ENCODE results near the gene DDX46. TPM values are rescaled to one million over a fixed set of nuclear protein-coding genes. Genes with fewer than 3 reads are reported as not detected.

The DDX46 gene, protein sequence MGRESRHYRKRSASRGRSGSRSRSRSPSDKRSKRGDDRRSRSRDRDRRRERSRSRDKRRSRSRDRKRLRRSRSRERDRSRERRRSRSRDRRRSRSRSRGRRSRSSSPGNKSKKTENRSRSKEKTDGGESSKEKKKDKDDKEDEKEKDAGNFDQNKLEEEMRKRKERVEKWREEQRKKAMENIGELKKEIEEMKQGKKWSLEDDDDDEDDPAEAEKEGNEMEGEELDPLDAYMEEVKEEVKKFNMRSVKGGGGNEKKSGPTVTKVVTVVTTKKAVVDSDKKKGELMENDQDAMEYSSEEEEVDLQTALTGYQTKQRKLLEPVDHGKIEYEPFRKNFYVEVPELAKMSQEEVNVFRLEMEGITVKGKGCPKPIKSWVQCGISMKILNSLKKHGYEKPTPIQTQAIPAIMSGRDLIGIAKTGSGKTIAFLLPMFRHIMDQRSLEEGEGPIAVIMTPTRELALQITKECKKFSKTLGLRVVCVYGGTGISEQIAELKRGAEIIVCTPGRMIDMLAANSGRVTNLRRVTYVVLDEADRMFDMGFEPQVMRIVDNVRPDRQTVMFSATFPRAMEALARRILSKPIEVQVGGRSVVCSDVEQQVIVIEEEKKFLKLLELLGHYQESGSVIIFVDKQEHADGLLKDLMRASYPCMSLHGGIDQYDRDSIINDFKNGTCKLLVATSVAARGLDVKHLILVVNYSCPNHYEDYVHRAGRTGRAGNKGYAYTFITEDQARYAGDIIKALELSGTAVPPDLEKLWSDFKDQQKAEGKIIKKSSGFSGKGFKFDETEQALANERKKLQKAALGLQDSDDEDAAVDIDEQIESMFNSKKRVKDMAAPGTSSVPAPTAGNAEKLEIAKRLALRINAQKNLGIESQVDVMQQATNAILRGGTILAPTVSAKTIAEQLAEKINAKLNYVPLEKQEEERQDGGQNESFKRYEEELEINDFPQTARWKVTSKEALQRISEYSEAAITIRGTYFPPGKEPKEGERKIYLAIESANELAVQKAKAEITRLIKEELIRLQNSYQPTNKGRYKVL
- 25.2 and 27.1 TPM in 2 replicates for total RNA-seq

DNA sequence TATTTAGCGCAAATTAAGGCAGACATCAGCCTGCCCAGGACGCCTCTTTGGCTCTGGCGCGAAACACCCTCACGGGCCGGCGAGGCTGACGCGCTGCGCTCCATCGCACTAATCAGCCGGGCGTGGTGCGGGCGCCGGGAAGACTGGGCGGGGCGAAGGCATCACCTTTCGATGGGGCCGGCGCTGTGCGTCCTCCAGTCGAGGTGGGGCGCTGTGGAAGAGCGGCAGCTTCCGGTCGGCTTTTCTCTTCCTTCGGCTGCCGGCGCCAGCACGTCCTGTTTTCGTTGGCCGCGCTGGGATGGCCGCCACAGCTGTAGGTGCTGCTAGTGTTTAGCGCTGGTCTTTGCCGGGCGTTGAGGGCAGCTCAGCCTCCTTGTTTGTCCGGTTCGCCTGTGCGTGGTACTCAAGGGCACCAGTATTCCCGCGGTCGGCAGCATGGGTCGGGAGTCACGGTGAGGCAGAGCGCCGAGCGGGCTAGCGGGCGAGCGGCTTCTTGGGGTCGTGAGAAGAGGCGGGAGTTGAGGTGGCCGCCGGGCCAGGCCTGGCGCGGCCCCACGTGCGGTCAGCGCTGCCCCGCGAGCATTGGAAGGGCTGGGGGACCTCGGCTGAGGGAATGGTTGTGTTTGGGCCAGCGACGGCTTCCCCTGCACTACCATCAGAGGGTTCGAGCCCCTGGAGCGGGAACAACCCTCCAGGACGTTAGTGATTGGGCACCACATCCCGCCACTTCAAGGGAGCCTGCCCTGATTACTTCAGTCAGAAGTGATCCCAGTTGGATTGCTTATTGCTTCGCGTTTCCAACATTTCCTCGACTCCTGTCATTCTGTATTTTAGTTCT is at the start of gene DDX46:
DDX46 (plus strand) TSS at position 276 of the 838 bp plus-strand sequence; CDS start at position 436, 160 bp downstream.

GRCh38 chr5:134738133-134738962 is 20.2 kb upstream of the DDX46 start, which contains the start of gene CAMLG:
Gene CAMLG (plus strand): TSS chr5:134738548. CDS start chr5:134738621, 73 bp downstream.

DNA sequence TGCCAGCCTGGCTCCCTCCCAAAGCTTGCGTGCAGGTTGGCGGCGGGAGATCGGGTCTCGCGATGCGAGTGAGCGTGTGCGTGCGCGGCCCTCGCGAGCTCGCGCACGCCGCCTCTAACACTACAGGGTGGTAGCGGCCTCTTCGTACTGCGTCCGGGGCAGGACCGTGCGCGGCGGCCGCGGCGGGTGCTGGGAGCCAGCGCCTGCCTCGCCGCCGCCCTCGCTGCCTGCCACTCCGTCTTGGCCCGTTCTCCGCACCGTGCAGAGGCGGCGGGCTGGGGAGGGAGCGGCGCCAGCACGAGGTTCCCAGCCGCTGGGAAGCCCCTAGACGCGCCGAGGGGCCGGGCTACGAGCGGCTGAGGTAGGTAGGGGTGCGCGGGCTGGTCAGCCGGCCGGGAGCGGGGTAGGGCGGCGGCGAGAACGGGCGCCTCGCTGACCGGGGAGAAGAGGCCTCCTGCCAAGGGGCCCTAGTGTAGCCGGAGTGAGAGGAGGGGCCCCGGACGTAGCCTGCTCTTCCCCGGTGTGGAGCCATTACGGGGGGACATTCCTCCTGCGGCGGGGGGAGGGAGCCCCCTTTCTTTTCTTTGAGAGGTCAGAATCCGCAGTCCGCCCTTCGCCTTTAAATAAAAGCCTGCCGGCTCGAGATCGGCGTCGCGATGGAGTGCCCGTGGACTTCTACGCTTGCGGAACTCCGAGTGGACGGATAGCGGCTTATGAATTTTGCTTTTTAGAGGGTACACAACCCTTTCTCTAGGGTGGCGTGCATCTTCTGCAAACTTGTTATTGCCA is 87.5 kb downstream of the DDX46 start, which contains the start of gene C5orf24:
C5orf24 (plus strand) TSS at position 117 of the 789 bp plus-strand sequence. CDS start 8,933 bp downstream, outside the sequence.

GRCh38 chr5:134873987-134874830 is 115.6 kb downstream of the DDX46 start, which contains the start of gene TXNDC15:
Gene TXNDC15 (plus strand): TSS chr5:134874371. CDS start chr5:134874428, 57 bp downstream.

Other genes with a start within 250 kb of the DDX46 start
- gene JADE2, start 233.1 kb upstream of the DDX46 start, total RNA-seq = 29.9 and 51.5 TPM in 2 replicates
- gene SAR1B, start 126.0 kb upstream of the DDX46 start, total RNA-seq = 28.2 and 59.2 TPM in 2 replicates
- 6.3 and 14.2 TPM in 2 replicates for gene SEC24A, start 110.0 kb upstream of the DDX46 start, total RNA-seq
- gene CAMLG, start 20.2 kb upstream of the DDX46 start, total RNA-seq = 16.8 and 24.8 TPM in 2 replicates
- 18.2 and 24.5 TPM in 2 replicates for gene C5orf24, start 87.2 kb downstream of the DDX46 start, total RNA-seq
- gene TXNDC15, start 115.6 kb downstream of the DDX46 start, total RNA-seq = 23.5 and 26.0 TPM in 2 replicates
- 2.6 and 6.1 TPM in 2 replicates for gene PCBD2, start 146.4 kb downstream of the DDX46 start, total RNA-seq
- 0.07 TPM in 1 of 2 replicates, not detected in the other for gene CATSPER3, start 209.1 kb downstream of the DDX46 start, total RNA-seq